Eye (tissue), 1 donor: ENCODE measurements around the gene TBC1D25.

ENCODE experiments used
- DNase-seq: peaks from one replicate; pipeline ENCODE4 v3.0.0-alpha.2; 2015

The TBC1D25 gene

GRCh38 chrX:48539345-48540027 is at the start of gene TBC1D25:
Gene TBC1D25 (plus strand): TSS chrX:48539714. CDS start chrX:48539798, 84 bp downstream.
- peak; percentile 97 for DNase-seq

- no peak for DNase-seq
These were observed 49.6 kb upstream of the TBC1D25 start for GRCh38 chrX:48489892-48490291.

GRCh38 chrX:48490661-48491060 is 48.9 kb upstream of the TBC1D25 start:
- DNase-seq = no peak

- no peak for DNase-seq
These were observed 47.7 kb upstream of the TBC1D25 start for GRCh38 chrX:48491809-48492208.

GRCh38 chrX:48492293-48492910 is 47.1 kb upstream of the TBC1D25 start:
- no peak for DNase-seq

GRCh38 chrX:48493890-48494364 is 45.6 kb upstream of the TBC1D25 start:
- DNase-seq = peak; percentile 70

GRCh38 chrX:48496660-48497059 is 42.9 kb upstream of the TBC1D25 start:
- DNase-seq = no peak

GRCh38 chrX:48497871-48498270 is 41.6 kb upstream of the TBC1D25 start:
- DNase-seq = no peak

GRCh38 chrX:48498374-48498809 is 41.1 kb upstream of the TBC1D25 start:
- no peak for DNase-seq

- no peak for DNase-seq
These were observed 35.3 kb upstream of the TBC1D25 start for GRCh38 chrX:48504261-48504660.

GRCh38 chrX:48505481-48505880 is 34.0 kb upstream of the TBC1D25 start:
- DNase-seq = no peak

- DNase-seq = peak; percentile 48
These were observed 32.3 kb upstream of the TBC1D25 start for GRCh38 chrX:48507246-48507645.

- DNase-seq = peak; percentile 76
These were observed 30.9 kb upstream of the TBC1D25 start, which contains the start of gene PORCN for GRCh38 chrX:48508400-48509244. Gene PORCN (plus strand): TSS chrX:48508992. CDS start chrX:48509821, 829 bp downstream.

- DNase-seq = no peak
These were observed 30.3 kb upstream of the TBC1D25 start for GRCh38 chrX:48509245-48509590.

GRCh38 chrX:48509619-48510018 is 29.9 kb upstream of the TBC1D25 start:
- DNase-seq = no peak

GRCh38 chrX:48511560-48511959 is 28.0 kb upstream of the TBC1D25 start:
- DNase-seq = no peak

GRCh38 chrX:48512371-48512935 is 27.1 kb upstream of the TBC1D25 start:
- DNase-seq = no peak

- DNase-seq = no peak
These were observed 25.8 kb upstream of the TBC1D25 start for GRCh38 chrX:48513670-48514069.

GRCh38 chrX:48514126-48514806 is 25.2 kb upstream of the TBC1D25 start:
- DNase-seq = no peak

- no peak for DNase-seq
These were observed 24.6 kb upstream of the TBC1D25 start for GRCh38 chrX:48514868-48515460.

- DNase-seq = no peak
These were observed 23.7 kb upstream of the TBC1D25 start for GRCh38 chrX:48515842-48516241.

GRCh38 chrX:48516285-48516684 is 23.2 kb upstream of the TBC1D25 start:
- no peak for DNase-seq
